Fibroblast of skin of abdomen (primary cell): Measurements from ENCODE around the gene CFAP43.
"Not testable (repeated sequence)": the region's sequence is repeated elsewhere in the genome, so short reads cannot be mapped to it uniquely, and the experiment has no call there.

Source experiments
- DNase-seq: peaks from one replicate; pipeline ENCODE4 v3.0.0-alpha.2; 2013

Gene CFAP43

GRCh38 chr10:104218751-104219150, 13.4 kb downstream of the CFAP43 start:
- no peak for DNase-seq

DNA sequence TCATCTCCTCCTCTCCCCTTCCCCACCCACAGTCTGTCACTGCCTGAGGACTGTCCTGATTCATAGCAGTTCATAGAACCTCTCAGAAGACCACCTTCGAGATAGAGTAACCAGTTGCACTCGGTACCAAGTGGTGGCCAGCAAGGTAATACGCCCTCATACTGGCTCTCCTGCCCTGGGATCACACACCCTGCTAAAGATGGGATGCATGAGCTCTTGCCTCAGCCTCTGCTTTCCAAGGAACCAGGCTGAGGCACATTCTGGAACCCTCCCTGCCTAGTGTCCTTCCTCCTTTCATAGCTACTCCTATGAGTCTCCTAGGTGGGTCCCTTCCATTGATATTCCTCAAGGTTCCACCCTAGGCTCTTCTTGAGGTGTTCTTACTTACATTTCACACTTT, 15.5 kb downstream of the CFAP43 start:
- no peak for DNase-seq

GRCh38 chr10:104209575-104210198, 22.5 kb downstream of the CFAP43 start:
- peak; percentile 28 for DNase-seq

GRCh38 chr10:104208730-104209129, 23.4 kb downstream of the CFAP43 start:
- no peak for DNase-seq

- no peak for DNase-seq
These were observed 29.9 kb downstream of the CFAP43 start for GRCh38 chr10:104202231-104202630.

GRCh38 chr10:104201636-104202035, 30.5 kb downstream of the CFAP43 start:
- DNase-seq, result no peak

DNA sequence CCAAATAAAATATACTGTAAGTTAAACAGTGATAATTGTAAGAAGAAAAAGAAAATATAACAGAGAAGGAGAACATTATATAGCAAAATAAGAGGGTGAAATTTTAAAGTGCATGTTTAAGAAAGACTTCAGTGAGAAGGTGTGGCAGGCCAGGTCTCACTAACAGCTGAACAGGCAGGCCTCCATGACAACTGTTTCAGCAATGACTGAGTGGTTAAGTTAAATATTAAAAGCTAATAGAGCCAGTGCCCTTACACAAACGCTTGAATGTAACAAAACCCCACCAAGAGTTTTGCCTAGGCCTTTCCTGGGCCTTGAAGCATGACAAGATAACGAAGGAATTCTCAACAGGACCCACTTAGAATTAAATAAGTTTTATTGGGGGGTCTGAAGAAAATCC, 32.6 kb downstream of the CFAP43 start:
- no peak for DNase-seq

GRCh38 chr10:104197364-104197763, 34.8 kb downstream of the CFAP43 start:
- no peak for DNase-seq

GRCh38 chr10:104195706-104196105, 36.5 kb downstream of the CFAP43 start:
- no peak for DNase-seq

DNA sequence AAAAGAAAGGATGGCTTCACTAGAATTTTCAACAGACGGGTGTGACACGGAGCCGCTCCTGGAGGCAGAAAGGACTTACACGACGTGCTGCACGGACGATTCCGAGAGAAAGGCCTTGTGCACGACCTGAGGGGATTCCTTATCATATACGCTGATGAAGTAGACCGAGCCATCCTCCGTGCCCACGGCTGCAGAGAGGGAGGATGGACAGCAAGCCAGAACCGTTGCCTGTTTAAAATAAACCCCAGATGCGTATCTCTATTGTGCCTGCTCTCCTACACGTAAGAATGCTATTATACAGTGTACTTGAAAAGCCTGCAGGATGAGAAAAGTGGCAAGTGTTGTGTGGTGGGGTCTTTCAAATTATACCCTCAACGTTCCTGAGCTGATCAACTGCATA, 38.4 kb downstream of the CFAP43 start:
- DNase-seq, result no peak

GRCh38 chr10:104190695-104191094, 41.5 kb downstream of the CFAP43 start:
- DNase-seq, result no peak

- DNase-seq, result no peak
These were observed 48.5 kb downstream of the CFAP43 start for GRCh38 chr10:104183682-104184081.

DNA sequence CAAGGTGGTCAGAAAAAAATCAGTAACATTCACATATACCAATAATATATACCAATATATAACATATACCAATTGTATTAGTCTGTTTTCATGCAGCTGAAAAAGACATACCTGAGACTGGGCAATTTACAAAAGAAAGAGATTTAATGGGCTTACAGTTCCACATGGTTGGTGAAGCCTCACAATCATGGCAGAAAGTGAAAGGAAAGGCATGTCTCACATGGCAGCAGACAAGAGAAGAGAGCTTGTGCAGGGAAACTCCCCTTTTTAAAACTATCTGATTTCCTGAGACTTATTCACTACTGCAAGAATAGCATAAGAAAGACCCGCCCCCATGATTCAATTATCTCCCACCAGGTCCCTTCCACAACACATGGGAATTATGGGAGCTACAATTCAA, 58.0 kb downstream of the CFAP43 start:
- not testable (repeated sequence) for DNase-seq

GRCh38 chr10:104170610-104171254, 61.4 kb downstream of the CFAP43 start:
- no peak for DNase-seq

GRCh38 chr10:104155591-104155990, 76.6 kb downstream of the CFAP43 start:
- DNase-seq, result no peak

- DNase-seq, result no peak
These were observed 80.4 kb downstream of the CFAP43 start for GRCh38 chr10:104151737-104152136.

DNA sequence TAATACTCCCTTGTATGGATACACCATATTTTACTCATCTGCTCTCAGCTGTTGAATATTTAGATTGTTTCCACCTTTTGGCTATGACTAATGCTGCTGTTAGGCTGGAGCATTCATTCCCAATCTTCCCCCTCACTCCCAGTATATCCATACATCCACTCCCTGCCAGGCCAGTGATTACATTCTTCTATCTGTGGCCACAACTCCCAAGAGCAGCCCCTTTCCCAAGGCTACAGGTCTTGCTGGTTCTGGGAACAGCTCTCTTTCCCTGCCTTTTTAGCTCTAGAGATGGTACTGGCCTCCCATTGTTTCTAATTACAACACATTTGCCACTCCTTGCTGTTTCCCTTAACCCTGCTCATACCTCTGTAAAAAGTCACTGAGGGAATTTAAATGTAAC, 82.0 kb downstream of the CFAP43 start:
- DNase-seq, result peak; percentile 49

DNA sequence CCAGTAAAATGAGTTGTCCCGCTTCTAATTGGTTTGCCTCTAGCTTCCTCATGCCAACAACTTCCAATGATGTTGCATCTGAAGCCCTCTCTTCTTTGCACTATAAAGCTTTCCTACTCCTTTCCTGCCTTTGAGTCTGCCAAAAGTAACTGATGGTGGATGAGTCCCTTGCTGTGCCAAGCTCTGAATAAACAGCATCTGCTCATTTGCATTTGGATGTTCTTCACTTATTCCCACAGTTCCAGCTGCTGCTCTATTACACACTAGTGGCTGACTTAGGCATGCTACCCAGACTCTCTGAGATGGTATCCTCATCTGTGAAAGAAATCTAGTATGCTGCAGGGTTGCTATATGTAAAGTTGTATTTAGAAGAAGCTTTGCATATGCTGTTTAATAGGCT, 85.3 kb downstream of the CFAP43 start:
- DNase-seq, result no peak

DNA sequence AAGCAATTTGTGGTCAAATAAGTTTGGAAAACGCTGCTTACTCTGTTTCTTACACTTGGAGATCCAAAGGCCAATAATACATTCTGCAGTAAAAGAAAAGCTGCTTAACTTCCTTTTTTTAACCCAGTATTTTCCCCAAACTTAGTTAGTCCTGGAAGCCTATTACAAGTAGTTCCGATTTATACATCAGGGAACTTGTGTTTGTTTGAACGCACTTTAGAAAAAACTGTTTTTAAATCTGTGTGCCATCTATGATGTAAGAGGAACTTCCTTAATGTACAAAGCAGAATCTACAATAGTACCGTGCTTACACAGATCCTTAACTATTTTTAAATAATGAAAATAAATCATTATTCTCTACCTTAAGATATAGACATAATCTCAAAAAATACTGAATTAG, 87.2 kb downstream of the CFAP43 start:
- no peak for DNase-seq

GRCh38 chr10:104143829-104144228, 88.3 kb downstream of the CFAP43 start:
- DNase-seq, result no peak

DNA sequence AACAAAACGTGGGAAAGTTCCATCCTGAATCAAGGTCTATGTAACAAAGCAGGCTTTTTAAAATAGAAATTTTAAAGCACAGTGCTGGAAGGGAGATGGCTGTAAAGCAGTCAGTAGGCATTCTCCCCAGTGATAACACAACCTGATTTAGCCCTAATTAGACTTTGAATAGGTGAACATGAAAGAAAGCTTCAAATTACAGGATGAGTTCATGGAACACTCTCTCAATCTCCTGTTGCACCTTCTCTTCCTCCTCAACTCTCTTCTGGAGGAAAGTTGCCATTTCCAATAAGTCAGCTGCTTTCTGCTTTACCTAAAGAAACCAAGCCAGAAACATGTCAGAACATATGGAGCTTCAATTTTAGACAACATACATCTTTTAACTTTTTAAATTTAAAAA, 90.1 kb downstream of the CFAP43 start:
- DNase-seq, result no peak

DNA sequence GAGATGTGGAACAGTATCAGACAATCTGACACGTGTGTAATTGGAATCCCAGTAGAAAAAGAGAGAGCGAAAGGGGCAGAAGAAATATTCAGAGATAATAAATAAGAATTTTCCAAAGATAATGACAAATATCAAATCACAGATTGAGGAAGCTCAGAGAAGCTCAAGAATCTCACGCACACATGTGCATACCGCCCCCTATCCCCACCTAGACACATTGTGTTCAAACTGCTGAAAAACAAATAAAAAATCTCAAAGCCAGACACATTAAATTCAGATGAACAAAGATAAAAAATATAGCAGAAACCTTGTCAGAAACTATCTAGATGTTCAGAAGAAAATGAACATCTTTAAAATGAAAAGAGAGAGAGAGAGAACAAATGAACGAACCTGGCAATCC, 92.9 kb downstream of the CFAP43 start:
- no peak for DNase-seq

GRCh38 chr10:104138131-104138530, 94.0 kb downstream of the CFAP43 start:
- DNase-seq, result no peak

GRCh38 chr10:104130041-104130440, 102.1 kb downstream of the CFAP43 start:
- DNase-seq, result no peak

- DNase-seq, result no peak
These were observed 104.0 kb downstream of the CFAP43 start for GRCh38 chr10:104128214-104128613.
